ENCODE results near the gene MYH11.

DNA sequence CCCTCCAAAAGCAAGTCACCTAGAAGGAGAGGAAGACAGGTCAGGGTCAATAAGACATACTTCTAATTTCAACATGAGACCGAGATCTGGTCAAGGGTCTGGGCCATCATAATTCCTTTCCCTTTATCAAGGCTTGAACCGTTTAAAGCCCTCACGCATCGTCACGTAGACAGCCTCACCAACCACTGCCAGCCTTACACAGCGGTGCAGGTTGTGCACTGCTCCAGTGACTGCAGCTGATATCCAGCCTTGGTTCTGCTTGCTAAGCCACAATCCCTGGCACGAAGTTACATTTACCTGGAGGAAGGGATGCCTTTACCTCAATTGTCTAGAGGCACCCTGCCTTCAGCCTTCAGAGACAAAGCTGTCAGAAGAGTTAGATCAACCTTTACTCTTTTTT lies 85.1 kb downstream of the MYH11 start:
- TF ChIP-seq POLR2AphosphoS5 (IDR thresholded peaks at IDR 0.05; ENCODE audit: borderline replicate concordance, low read depth, low read length) (no peak), EZH2 (IDR thresholded peaks at IDR 0.05) (no peak)
